GM20000 (cell line): ENCODE measurements around the gene PAFAH1B1.
A peak's percentile ranks its signal among the peaks of the same experiment; 100 is the strongest.

Experiments
- DNase-seq: peaks from one replicate; pipeline ENCODE4 v3.0.0; 2012; ENCODE audit warnings: low spot score
- CTCF ChIP-seq: IDR thresholded peaks from 2 replicates; pipeline ENCODE4 v1.5.1; 2012; ENCODE audit warnings: mild to moderate bottlenecking, control low read depth; ENCODE audit errors: extremely low read depth, missing control alignments

PAFAH1B1 gene

GRCh38 chr17:2701996-2702741, 108.7 kb downstream of the PAFAH1B1 start:
- DNase-seq = peak; percentile 21
- TF ChIP-seq CTCF = no peak

- no peak for TF ChIP-seq CTCF
- peak; percentile 14 for DNase-seq
Measured at GRCh38 chr17:2703181-2703580, 109.7 kb downstream of the PAFAH1B1 start.

- no peak for DNase-seq
Measured at GRCh38 chr17:2703606-2704005, 110.2 kb downstream of the PAFAH1B1 start.

GRCh38 chr17:2704031-2704889, 110.8 kb downstream of the PAFAH1B1 start:
- no peak for TF ChIP-seq CTCF
- DNase-seq = peak; percentile 18

More at GRCh38 chr17:2703606-2704005, 110.2 kb downstream of the PAFAH1B1 start:
- TF ChIP-seq CTCF = no peak

- peak; percentile 18 for DNase-seq
- TF ChIP-seq CTCF = no peak
Measured at GRCh38 chr17:2704890-2705248, 111.4 kb downstream of the PAFAH1B1 start.

- no peak for DNase-seq
- TF ChIP-seq CTCF = no peak
Measured at GRCh38 chr17:2705263-2705662, 111.8 kb downstream of the PAFAH1B1 start.
